Caki2 (cell line): Measurements from ENCODE around the gene PTPN14. TPM values are rescaled to one million over a fixed set of nuclear protein-coding genes. Genes with fewer than 3 reads are reported as not detected.
"Not testable (repeated sequence)": the region's sequence is repeated elsewhere in the genome, so short reads cannot be mapped to it uniquely, and the experiment has no call there.

Experiments used
- DNase-seq: peaks from one replicate; pipeline ENCODE4 v3.0.0-alpha.2; 2015; ENCODE audit warnings: low read depth
- in situ Hi-C: cut with HindIII; loops from 2 replicates; pipeline ENCODE4 v1.10.0; 2016; ENCODE audit warnings: low sequenced_read_pairs, low pct_unique_long_range_greater_than_20kb, mixed read lengths
- total RNA-seq: library from RNA; depleted of rRNA; stranded (reverse); fragments of >200 nt; shearing (Covaris generic); gene quantifications from 2 replicates; pipeline ENCODE4 v1.2.3, GENCODE V29; 2014; ENCODE audit warnings: low replicate concordance

The PTPN14 gene
- total RNA-seq, 1 experiment from 2014 or later: 22.9 TPM

DNA sequence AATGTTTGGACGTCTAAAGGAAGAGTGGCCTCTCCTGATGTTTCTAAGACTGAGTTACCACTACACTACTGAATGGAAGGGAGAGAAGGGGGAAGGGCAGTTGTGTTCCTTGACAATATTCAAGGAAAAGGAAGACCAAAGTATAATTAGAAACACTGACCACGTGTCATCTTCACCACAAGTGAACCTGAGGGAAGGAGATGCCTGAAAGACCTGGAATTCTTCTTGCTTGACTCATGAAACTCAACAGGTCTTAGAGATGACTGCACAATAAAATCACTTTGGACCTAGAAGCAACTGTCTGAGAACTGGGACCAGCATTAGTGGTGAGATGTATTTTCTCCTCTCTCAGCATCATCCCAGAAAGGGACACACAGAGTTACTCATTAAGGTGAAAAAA, 56.7 kb downstream of the PTPN14 start:
- in situ Hi-C loops: no loop called here
- DNase-seq: peak; percentile 88

DNA sequence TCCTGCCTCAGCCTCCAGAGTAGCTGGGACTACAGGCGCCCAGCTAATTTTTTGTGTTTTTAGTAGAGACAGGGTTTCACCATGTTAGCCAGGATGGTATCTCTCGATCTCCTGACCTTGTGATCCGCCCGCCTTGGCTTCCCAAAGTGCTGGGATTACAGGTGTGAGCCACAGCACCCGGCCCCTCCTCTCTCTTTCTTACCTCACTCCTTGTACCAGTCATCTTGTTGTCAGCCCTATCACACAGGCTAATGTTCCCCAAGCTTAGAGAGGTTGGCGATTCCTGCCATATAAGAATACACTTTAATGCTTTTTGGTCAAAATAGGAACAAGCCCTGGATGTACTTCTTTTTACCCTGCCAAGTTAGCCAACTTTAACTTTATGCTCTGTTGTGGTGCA, 57.2 kb downstream of the PTPN14 start:
- in situ Hi-C loops, DNase-seq: not testable (repeated sequence)

DNA sequence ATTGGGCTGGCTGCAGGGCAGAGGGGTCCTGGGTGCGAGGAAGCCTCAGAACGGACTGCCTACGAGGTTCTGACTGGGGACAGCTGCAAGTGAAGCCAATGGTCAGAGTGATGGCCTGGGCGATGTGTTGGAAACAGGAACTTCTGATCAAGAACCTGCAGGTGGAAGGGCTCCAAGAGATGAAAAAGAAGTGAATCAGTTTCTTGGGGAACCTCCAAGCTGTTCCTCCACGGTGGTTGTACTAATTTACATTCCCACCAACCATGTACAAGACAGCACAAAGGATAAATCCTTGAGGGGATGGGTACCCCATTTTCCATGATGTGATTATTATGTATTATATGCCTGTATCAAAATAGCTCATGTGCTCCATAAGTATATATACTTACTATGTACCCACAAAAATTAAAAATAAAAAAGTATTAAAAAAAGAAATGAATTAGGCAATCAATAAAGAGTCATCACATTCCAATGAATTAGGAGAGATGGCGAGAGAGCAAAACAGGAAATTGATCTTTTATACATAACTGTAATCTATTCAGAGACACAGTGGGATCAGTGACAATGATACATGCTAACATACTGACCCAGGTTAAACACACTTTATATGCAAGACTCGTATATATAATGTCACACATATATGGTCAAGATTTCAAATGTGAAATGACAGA, 58.1 kb downstream of the PTPN14 start:
- DNase-seq: no peak
- in situ Hi-C loops: no loop called here

DNA sequence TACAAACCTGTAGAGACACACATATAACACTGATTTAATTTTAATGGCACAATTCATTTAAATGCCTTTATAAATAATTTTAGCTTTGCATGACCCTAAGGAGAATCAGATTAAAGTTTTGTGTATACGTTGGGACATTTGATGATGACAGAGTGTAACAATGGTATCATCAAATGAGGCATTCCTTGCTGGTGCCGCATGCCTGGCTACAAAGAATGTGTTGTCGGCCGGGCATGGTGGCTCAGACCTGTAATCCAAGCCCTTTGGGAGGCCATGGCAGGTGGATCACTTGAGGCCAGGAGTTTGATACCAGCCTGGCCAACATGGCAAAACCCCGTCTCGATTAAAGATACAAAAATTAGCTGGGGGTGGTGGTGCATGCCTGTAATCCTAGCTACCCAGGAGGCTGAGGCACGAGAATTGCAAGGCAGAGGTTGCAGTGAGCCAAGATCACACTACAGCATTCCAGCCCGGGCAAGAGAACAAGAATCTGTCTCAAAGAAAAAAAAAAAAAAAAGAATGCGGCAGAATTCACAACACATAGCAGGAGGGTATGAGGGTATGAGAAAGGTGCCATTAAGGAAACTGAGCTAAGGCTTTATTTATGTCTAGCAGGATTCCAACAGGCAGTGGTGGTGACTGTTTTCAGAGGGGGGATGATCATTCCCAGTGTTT, 58.9 kb downstream of the PTPN14 start:
- in situ Hi-C loops: no loop called here
- DNase-seq: no peak

DNA sequence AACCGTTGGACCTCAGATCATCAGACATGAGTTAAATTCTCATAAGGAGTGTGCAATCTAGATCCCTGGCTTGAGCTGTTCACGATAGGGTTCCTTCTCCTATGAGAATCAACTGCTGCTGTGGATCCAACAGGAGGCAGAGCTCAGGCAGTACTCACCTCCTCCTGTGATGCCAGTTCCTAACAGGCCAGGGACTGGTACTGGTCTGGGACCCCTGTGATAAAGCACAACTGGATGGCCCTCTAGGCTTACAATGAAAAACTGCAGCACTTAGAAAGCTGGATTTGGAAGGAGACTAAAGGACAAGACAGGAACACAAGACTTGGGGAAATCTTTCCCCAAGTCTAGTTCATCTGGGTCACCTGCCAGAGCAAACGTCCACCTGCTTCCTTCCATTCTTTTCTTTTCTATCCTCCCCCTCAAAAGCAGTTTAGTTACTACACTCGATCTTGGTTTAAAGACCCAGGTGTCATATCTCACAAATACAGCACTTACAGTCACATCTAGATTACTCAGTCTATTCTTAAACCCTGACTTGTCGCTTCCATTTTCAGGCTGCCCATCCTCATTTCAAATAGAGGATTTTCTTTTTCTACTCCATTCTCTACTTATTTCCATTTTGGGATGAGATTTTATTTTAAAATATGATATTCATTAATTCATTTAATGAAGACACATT, 59.8 kb downstream of the PTPN14 start:
- in situ Hi-C loops: no loop called here
- no peak for DNase-seq

DNA sequence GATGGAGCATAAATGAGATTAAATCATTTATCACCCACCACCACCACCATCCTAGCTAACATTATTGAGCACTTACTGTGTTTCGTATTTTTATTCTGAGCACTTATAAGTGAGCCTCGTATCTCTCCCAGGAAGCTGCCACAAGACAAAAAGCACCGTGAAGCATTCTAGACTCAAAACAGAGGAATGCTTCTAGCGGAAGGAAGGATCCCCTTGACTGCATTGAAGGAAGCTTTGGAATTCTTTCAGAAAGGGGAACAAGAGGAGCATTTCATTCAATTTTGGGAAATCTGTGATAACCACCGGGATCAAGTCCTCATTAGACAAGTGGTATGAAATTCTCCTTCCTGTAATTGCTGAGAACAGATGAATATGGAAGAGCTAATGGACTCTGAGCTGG, 66.3 kb downstream of the PTPN14 start:
- DNase-seq: no peak
- in situ Hi-C loops: no loop called here

DNA sequence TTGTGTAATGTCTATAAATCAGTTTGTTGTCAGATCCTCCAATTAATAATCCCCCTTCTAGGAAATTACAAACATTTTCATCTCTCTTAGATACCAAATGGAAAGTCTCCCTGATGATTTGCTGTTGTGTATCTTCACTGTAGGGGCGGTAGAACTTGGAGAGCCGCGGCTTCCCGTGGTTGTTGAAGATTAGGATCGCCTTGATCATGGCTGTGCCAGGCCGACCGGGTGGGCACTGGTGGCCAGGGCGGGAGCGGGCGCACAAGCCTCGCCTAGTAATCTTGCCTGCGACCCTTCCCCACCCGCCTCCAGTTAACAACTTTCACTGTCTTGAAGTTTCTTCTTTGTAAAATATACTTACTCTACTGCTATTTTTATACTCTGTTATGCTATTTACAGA, 68.2 kb downstream of the PTPN14 start:
- in situ Hi-C loops, DNase-seq: not testable (repeated sequence)

DNA sequence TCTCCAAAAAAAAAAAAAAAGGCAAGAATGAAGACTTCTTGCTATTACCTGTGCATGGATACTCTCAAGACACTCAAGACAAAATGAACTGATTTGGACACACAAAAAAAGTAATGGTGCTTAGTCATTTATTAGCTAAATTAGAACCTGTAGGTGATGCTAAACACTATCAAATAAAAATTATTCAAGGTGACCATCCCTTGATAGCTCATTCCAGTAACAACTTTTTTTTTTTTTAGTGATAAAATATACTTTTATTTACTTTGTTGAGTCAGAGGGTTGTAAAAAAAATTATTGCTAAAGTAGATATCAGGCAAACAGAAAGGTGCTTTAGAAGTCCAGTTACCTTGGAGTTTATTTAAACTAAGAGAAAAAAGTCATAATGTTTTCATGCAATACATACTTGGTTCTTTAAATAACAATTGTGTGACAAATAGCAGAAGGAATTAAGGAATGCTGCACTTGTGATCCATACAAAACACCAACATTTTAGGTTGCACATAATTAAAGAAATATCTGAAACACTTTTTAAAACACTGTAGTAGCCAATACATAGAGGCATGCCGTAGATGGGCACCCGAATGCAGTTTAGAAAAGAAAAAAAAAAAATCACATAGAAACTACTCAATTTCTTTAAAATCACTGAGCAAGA, 69.3 kb downstream of the PTPN14 start:
- DNase-seq, in situ Hi-C loops: not testable (repeated sequence)

DNA sequence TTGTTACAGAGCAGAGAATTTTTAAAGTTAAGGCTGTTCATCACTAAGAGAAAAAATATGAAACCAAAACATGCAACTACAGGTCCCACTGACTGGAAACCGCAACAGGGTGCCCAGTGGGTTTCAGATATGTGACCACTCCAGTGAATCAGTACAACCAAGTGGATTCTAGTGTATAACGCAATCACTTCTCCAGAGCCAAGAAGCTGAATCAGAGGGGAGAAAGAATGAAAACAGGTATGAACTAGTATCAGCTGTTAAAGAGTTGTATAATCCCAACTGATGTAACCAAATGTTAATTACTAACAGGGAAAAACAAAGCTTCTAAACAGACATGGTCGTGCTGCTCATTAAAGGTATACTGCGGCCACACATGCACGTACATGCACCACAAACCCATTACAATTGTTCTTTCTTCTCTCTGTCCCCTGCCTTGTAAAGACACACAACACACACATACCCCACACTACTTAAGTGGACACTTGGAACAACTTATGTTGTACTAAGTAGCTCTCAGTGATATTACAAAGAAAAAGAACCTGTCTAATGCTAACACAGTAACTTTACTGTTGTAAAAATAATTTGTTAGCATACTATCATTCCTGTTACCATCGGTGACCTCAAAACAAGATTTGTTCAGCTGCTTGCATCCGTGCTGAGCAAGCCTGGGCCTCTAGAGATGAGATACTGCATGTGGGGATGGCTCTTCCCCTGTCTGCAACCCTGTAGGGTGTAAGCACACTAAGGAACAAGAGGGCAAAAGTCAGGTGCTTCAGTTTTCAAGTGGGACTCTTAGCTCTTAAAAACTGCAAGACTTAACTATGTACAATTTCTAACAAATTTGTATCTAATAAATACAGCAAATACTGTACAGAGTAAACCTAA, 74.2 kb downstream of the PTPN14 start:
- peak; percentile 71 for DNase-seq
- in situ Hi-C loops: no loop called here

DNA sequence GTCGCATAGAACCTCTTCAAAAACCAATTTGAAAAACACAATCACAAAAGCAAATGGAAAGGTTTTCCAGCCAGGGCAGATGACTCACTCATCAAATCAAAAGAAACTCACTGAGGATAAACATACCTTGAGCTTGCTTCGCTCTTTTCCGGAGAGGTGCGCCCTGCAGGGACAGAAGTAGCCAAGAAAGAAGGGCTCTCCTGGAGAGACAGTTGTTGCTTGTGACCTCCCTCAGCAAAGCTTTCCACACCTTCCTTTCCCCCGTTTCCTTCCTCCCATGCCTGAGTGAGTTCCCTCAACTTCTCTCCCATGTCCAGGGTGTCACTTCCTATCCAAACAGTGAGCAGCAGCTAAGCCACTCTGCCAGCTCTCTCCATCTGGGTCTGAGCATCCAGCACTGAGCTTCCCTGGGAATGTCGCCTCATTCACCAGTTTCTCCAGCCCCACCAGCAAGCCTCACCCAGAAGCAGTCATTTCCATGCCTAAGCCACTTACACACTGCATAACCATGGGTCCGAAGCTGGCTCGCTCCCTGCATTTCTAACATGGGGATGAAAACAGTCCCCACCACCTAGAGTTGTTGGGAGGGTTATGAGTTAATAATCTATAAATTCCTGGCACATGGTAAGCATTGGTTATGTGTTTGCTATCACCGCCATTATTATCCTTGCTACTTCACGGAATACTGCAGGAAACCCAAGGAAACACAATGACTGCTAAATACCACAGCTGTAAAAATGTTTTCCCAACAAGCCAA, 75.0 kb downstream of the PTPN14 start:
- in situ Hi-C loops: no loop called here
- DNase-seq: peak; percentile 79

DNA sequence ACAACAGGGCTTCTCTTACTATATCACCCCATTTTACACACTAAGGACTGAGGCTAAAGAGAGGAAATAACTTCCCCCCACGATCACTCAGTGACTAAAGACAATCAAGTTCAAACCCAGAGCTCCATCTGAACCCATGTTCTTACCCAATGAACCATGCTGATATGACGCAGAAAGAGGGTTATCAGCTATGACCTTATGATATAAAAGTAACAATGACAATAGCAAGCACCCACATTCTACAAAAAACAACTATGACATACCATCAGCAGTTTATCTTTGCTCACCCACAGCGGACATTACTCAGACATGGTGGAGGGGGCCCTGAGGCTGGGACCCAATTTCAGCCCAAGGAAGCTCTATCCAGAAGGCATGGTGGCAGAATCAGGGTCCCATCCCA, 75.7 kb downstream of the PTPN14 start:
- in situ Hi-C loops: no loop called here
- DNase-seq: peak; percentile 72

DNA sequence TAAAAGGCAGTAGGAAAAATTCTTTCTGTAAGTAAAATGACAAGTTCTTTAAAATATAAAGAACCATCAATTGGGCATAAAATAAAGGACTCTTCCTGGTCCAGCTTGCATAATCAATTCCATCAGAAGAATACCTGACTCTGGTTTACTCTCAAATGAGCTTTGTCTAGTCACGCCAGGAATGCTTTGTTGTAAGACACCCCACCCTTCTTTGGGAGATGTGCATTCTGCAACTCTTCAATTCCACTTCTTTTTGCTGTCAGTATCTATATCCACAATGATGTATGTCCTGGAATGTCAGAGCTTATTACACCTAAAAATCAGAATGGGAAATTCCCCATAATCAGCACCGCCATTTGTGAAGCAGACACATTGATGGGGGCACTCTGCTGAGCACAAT, 76.1 kb downstream of the PTPN14 start:
- in situ Hi-C loops: no loop called here
- DNase-seq: no peak

DNA sequence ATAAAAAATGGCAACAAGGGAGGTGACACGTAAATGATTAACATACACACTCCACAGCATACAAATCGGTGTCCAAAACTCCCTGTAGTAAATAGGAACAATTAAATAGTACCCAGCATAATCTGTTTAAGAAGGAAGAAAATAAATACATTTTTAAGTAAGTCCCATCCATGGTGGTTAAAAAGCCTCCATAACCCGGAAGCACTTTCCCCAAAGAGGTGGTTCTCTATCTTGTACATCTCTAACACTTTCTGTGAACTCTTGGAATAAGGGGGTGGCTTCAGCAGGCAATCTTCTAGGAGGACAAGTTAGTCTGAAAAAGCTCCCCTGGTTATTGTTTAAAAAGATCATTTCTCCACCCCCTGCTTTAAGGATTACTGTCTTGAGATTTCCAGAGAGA, 76.9 kb downstream of the PTPN14 start:
- in situ Hi-C loops: no loop called here
- DNase-seq: no peak

DNA sequence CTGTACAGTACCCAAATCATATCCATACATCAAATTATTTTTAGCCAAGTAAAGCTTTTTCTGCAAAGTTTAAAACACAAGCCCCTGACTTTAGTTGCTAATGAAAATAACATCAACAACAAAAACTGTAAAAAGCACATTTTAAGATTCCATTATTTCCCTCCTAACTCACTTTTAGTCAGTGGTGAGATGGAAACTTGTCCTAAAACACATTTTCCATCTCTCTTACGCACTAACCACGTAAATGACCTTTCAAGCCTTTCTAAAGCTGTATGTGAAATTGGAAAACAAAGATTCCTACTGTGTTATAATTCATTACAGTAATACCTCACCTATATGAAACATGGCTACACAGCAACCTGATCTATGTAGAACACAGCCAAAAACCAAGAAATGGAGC, 77.5 kb downstream of the PTPN14 start:
- in situ Hi-C loops: no loop called here
- DNase-seq: no peak

DNA sequence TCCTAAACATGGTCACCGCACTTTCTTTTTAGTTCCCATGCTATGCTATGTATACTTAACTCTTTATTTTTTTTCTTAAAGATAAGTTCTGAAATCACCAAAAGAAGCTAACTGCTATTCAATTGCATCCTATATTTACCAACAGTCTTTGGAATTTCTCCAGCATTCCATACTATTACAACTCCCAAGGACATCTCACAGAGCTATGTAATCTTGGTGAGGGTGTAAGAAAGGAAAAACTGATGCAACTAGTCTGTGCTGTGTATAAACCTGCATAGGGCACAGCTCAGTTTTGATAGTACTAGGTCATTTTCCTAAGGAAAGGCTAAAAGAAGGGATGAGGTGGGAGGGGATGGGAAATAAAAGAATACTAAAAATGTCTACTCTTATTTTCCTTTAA, 78.0 kb downstream of the PTPN14 start:
- in situ Hi-C loops: no loop called here
- DNase-seq: no peak

DNA sequence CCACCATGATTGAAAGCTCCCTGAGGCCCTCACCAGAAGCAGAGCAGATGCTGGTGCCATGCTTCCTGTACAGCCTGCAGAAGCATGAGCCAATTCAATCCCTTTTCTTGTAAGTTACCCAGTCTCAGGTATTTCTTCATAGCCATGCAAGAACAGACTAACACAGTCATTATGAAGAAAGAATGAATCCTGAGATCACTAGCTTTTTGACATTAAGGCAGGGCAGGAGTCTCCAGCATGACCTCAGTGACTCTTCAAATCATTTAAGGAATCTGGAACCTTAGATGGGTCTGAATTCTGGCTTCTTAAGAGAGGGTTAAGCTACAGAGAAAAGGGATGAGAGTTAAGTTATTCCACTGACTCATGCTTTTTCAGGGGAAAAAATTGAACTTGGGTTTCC, 79.0 kb downstream of the PTPN14 start:
- DNase-seq: no peak
- in situ Hi-C loops: no loop called here

DNA sequence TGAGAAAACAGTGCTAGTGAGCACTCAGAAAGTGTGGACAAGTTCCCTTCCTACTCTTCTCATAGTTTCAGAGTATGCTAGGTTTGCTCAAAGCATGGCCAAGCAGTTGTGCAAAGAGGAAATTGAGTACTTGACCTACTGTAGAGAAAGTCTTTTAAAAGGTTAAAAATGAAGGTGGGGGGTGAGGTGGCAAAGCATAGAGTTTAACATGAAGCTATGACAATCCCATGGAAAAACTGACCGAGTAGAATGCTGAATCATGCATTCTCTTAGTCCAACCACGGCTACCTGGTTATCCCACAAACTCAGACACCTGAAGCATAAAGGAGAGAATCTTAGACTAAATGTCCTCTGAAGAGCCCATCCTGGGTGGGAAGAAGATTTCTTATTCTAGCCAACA, 79.9 kb downstream of the PTPN14 start:
- in situ Hi-C loops: no loop called here
- no peak for DNase-seq

DNA sequence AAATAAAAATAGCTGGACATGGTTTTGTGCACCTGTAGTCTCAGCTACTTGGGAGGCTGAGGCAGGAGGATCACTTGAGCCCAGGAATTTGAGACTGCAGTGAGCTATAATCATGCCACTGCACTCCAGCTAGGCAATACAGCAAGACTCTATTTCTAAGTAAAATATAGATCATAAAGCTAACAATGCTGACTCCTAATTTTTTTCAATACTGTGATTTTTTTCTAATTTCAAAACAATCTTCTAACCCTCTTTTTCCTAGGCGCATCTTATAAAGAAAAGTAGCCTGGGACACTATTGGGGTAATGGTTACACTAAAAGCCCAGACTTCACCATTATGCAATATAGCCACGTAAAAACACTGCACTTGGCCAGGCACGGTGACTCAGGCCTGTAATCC, 81.3 kb downstream of the PTPN14 start:
- DNase-seq: no peak
- in situ Hi-C loops: no loop called here
